HG02840 (cell line): Measurements from ENCODE around the gene TOP2A.

ENCODE experiments used
- ATAC-seq: cut with Tn5 transposase; IDR thresholded peaks from one replicate; pipeline ENCODE4 v1.9.1; 2021; ENCODE audit warnings: mild to moderate bottlenecking, moderate library complexity, moderate number of reproducible peaks; ENCODE audit not compliant: unreplicated experiment, low FRiP score

TOP2A gene

DNA sequence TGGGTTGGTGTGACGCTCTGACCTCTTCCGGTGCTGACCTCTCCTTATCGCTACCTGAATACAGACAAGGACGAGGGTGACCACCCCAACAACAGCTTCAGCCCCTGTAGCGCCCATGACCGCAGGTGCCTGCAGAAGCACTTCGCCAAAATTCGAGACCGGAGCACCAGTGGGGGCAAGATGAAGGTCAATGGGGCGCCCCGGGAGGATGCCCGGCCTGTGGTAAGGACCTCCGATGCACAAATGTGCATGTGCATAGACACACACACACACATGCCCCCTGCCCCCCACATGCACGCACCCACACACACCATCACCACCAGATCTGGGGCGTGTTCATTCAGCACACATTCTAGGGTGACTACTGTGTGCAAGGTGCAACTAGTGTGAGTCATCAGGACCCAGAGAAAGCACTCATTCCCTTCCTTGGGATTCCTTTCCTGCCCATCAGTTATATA, 35.3 kb upstream of the TOP2A start:
- no peak for ATAC-seq

DNA sequence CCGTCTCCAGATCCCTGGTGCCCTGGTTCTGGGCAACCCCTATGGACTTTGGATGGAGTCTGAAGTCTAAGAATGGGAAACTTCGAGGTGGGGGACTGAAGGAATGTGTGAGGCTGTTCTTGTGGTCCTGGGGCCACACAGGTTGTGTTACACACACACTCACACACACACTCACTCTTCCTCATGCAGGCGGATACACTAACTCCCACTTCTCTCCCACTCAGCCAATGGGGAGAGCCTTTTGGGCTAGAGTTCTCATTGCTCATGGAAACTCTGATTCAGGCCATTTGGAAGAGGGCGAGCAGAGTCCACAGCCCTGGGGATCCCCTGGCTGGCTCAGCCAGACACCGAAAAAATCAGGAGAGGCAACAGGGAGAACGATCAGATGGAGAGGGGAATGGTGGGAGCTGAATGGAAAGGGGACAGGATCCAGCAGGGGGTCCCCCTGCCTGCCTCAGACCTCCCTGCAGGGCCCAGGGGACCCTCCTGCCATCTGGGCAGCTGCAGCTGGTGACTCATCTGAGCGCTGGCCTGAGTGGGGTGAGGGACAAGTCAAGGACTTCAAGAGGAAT, 34.6 kb upstream of the TOP2A start:
- ATAC-seq = no peak

DNA sequence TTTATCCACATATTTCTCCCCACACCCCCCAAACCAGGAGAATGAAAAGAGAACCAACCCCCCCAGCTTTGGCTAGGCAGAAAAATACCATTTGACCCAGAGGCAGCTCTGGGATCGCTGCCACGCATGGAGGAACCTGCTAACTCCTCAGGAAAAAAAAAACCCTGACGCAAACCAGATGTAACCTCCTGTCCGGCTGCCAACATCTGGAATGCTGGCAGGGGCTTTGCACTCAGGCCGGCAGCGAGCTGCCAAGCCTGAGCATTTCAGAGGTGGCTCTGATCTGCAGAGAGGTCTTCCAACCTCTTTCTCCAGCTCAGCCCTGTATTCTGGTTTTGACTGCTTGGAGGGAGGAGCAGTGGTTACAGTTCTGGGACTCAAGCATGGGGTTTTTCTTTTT, 33.7 kb upstream of the TOP2A start:
- no peak for ATAC-seq

DNA sequence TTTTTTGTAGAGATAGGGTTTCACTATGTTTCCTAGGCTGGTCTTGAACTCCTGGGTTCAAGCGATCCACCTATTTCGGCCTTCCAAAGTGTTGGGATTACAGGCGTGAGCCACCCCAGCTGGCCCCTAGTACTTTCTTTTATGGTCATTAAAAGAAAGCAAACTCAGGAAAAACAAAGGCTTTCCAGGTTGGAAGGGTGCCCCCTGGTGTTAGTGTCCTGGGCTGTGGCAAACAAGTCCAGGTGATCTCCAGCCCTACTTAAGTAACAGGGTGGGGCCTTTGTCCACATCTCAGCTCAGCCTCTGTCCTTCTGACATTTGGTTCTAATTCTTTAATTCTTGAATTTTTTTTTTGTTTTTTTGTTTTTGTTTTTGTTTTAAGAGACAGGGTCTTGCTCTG, 32.5 kb upstream of the TOP2A start:
- ATAC-seq = no peak

DNA sequence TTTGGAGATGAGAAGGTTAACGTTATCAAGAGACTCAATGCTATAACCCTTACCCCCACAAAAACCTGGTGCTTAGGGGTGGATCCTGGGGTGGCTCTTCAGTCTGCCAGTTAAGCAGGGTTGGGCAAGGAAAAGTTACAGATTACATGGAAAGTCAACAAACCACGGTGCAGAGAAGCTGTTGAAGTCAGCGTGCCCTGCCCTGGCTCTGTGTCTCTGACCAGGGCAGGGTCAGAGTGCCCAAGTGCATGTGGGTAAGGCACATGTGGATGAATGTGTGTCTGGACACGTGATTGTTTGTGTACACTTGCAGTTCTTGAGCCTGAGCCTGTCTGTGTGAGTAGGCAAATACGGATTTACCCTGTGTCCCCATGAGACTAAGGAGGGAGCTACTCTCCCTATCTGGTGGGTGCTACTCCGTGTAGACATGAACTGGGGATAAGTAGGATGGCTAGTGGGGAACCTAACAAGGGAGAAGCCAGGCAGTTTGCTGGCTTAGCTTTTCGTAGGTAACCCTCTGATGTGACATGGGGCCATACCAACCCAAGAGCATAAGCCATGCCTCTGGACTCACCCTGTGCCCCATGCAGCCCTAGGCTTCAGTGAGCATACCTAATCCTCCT, 31.1 kb upstream of the TOP2A start:
- ATAC-seq = no peak

DNA sequence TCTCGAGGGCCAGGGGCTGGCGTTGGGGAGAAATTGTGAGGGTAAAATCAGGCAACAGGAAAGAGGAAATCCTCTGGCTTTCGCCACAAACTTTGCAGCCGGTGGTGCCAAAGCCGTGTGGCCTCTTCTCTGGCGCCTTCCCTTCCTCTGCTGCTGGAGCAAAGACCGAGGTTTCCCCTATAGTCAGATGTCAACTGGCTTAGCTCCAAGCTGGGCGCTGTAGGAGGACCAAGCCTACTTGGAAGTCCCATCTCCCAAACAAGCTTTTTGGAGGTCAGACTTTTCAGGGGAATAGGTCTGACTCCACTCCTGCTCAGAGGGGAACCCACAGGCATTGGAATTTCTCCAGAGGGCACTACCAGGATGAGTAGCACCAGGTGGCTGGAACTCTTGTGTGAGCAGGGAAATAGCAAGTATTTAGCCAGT, 30.5 kb upstream of the TOP2A start:
- ATAC-seq = no peak

DNA sequence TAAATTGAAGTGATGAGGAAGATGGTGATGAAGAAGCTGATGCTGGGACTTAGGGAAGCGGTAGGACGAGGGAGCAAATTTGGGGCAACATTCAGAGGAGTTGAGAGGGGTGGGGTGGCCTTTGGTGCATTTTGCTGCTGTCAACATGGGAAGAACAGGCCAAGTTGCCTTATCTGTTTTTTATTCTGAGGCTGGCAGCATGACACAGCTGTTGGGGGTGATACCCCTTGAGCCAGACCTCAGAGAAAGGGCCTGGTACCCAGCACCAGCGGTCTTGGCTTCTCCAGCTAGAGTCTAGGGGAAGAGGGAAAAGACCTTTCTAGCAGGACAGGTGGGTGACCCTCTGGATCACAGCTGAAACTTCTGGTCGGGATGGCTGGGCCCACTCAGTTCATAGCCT, 30.1 kb upstream of the TOP2A start:
- no peak for ATAC-seq

DNA sequence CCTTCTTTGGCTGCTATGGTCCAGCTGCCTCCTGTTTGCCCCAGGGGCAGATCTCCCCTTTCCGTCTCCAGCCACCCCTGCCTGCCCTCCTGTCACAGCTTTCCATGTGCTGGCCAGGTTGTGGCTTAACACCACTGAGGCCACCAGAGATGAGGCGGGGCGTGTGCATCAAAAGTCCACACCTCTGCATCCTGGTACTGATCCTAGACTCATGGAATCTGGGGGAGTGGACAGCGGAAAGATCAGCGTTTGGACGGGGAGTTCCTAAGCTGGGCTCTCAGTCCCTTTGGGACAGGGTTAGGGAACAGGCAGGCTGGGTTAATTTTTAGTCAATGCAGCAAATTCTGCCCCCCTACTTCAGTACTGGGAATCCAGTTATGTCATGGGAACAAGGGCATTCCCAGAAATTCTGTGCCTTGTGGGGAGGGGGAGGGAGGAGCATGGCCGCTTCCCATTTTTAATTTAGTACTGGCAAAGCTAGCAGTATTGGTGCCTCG, 29.5 kb upstream of the TOP2A start:
- ATAC-seq = no peak

DNA sequence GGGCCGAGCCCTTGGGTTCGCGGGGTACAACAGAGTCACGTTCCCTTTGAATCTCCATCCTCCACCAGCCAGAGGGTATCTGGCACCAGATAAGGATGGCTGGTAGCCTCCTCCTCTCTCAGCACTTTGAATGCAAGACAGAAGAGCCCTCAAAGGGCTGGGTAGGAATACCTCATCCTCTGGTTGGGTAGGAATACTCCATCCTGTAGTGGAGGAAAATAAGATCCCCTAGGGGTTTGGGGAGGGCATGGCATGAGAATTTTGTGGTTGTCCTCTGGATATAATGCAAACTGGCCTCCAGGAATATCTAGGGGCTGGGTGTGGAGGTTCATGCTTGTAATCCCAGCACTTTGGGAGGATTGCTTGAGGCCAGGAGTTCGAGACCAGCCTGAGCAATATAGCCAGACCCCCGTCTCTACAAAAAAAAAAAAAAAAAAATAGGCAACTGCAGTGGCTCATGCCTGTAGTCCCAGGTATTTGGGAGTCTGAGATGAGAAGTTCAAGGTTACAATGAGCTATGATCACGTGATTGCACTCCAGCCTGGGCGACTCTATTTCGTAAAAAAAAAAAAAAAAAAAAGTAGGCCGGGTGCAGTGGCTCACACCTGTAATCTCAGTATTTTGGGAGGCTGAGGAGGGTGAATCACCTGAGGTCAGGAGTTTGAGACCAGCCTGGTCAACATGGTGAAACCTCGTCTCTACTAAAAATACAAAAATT, 28.2 kb upstream of the TOP2A start:
- ATAC-seq = no peak

DNA sequence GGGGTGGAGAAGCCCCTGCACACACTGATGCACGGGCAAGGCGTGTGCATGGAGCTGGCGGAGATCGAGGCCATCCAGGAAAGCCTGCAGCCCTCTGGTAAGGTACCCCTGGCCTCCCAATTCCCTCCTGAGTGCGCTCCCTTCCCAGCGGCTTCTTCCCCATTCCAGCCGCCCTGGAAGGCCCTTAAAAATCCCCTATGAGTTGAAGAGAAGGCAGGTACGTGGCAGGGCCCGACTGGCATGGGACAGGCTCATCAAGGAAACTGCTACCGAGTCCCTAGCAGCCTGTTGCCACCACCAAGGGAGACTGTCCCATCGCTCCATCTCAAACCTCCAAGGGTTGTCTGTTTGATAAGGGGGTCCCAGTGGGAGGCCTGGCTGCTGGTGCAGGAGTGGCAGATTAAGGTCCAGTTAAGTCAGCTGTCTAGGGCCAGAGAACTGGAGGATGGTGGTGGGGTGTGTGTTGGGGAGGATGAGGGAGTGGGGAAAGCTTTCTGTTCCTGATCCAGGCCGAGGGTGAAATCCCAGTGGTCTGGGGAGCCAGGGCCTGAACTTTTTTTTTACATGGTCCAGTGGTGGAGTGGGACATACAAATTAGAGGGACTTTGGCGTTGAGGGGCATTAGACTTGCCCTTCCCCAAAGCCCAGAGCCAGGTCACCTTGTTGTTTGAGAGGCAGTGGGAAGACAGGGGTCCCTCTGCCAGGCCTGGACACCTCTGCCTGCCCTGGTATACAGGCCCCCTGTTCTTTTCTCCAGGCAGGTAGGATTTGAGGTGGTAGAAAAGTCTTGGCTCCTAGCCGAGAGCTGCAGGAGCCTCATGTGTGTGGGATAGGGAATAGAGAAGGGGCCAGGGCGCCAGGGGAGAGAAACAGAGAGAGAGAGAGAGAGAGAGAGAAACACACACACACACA, 26.5 kb upstream of the TOP2A start:
- ATAC-seq = no peak

DNA sequence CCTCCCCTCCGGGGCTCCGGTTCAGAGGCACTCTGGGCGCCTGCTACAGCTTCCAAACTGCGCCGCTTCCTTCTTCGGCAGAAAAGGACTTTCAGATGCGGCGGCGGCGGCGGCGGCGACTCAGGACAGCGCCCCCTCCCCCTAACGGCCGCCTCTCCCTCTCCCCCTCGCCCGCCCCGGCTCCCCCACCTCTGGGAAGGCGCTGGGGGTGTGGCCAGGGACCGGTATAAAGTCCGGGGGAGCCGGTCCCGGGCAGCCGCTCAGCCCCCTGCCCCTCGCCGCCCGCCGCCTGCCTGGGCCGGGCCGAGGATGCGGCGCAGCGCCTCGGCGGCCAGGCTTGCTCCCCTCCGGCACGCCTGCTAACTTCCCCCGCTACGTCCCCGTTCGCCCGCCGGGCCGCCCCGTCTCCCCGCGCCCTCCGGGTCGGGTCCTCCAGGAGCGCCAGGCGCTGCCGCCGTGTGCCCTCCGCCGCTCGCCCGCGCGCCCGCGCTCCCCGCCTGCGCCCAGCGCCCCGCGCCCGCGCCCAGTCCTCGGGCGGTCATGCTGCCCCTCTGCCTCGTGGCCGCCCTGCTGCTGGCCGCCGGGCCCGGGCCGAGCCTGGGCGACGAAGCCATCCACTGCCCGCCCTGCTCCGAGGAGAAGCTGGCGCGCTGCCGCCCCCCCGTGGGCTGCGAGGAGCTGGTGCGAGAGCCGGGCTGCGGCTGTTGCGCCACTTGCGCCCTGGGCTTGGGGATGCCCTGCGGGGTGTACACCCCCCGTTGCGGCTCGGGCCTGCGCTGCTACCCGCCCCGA, 25.7 kb upstream of the TOP2A start, which contains the start of gene IGFBP4:
IGFBP4 (plus strand) TSS at position 255 of the 792 bp plus-strand sequence; CDS start at position 541, 286 bp downstream.
- no peak for ATAC-seq

DNA sequence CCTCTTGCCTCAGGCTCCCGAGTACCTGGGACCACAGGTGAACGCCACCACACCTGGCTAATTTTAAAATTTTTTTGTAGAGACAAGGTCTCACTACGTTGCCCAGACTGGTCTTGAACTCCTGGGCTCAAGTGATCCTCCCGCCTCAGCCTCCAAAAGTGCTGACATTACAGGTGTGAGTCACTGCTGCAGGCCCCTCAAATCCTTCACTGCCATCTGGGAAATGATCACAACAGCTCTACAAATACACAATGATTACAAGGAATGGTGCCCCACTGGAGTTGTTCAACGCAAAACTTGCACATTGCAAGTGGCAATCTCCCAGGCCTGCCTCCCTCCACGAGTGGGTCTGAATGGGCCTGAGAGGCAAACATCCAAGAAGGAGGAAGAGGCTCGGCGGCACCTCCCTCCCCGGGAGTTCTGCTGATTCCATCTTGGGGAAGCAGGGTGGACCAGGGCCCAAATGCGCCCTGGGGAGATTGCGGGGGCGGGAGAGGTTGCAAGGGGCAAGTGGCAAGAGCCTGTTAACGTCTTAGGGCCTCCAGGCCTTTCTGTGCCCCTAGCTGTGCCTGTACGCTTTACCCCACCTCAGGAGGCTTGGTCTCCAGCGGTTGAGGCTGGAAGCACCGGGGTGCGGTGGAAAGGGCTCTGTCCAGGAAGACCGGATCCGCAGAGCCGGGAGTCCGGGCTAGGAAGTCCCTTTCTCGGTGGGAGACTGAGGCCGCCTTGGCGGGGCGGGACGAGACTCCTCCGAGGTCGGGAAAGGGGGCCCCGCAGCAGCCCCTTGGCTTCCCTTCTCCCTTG, 24.9 kb upstream of the TOP2A start:
- ATAC-seq = no peak

DNA sequence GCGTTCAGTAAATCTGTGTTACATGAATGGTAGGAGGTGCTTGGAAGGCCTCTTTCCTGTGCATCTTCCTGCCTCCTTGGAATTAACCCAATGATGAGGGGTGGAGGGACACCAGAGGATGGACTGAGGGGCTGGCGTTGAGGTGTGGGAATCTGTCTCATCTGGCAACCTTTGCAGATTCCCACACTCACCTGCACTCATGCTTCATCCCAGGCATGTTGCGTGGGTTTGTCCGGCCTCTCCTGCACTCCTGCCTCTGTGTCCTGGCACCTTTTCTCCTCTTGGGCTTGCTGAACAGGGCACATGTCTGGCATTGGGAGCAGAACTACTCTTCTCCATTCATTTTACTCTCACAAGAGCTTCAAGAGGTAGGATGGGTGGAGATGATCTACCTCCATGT, 22.5 kb upstream of the TOP2A start:
- ATAC-seq = no peak

DNA sequence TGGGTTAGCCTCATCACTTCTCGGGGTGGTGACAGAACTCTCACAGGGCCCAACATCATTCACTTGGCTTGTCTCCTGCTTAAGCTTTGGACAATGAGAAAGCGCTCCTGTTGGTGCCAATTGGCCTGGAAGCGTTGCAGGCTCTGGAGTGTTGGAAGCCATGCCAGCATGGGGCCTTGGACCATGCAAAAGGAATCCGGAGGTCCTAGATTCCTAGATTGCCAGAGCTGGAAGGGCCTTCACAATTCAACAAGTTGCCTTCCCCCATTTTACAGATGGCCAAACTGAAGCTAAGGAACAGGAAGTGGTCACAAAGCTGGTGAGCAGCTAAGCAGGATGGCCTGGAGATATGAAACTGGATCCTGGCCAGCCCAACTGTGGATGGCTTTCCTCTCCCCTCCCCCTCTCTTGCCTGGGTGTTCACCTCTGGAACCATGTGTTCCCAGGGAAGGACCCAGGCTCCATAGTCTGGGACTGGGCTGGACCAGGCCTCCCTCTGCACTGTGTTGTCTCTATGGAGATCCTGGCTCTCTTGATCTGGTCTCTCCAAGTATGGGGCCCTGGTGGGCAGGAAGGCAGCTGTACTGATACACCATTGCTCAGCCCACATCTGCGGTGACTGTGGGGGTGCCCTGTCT, 19.5 kb upstream of the TOP2A start:
- no peak for ATAC-seq

DNA sequence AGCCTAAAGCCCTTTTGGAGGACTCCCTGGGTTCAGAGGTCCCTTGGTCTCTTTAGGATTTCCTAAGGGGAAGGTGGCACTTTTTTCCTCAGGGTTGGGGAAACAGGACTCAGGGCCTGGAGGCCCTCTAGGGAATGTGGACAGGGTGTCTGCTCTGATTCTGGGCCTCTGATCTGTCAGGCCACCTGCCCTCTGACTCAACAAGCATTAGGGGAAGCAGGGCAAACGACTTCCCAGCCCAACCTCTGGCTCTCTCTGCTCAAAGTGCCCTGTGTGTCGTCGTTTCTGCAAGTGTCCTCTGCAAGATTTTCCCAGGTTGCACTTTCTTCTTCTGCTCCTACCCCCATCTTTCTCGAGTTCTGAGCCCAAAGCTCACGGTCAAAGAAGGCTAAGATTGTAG, 18.9 kb upstream of the TOP2A start:
- ATAC-seq = no peak

DNA sequence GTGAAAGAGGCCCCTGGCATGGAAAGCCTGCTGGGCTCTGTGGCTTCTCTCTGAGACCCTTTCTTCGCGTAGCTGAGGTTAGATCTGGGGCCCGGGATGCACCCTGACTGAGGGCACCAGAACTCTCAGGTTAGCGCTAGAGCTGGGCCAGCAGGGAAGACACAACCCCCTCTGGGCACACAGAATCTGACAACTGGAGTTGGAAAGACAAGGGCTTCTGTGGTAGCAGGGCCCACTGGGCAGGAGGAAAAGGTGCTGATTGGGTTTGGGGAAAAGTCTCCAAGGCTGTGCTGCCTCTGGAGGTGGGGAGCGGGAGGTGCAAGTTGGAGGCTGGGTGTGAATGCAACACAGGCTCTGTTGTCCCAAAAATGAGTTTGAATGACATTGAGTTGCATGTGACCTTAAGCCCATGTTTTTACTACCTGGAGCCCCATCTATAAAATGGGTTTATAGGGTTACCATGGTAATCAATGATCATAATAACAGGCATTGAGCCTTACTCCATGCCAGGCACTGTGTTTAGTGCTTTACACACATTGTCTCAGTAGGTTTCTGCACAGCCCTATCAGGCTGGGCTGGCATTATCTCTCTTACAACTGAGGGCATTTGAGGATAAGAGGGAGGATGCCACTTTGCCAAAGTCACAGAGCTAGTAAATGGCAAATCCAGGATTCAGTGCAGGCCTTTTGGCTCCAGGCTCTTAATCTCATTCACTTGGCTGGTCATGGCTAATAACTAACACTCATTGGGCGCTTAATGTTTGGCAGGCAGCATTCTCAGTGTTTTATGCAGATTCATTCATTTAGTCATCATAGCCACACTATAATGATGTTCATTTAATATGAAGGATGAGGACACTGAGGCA, 16.1 kb upstream of the TOP2A start:
- no peak for ATAC-seq

DNA sequence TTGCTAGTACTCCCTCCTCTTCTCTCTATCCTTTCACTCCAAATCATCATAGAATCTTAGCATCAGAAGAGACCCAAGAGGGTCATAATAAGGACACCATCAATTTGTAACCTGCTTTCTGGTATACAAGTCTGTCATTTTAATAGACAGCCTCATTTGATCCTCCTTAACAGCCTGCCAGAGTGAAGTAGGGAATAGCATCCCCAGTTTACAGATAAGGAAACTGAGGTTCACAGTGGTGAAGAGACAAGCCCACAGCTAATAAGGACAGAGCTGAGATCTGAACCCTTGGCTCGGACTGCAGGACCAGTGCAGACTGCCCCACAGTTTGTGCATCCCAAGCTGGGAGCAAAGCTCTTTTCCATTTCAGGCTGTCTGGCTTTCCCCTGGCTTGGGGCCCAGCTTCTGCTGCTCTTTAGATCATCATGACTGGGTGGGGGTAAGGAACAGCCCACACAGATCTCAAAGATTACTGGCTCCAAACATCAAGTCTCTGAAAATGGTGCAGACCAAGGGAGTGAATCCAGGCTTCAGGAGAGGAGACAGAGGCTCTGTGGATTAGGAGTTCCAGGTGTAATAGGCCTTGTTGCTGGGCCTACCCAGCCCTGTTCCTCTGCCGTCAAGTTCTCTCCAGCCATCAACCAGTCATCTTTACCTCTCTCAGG, 15.3 kb upstream of the TOP2A start:
- no peak for ATAC-seq
